ENCODE data around the gene TMEM248. TPM values are rescaled to one million over a fixed set of nuclear protein-coding genes. Genes with fewer than 3 reads are reported as not detected.
A peak's percentile ranks its signal among the peaks of the same experiment; 100 is the strongest.

The TMEM248 gene
- total and polyA plus RNA-seq, 3 experiments from 2014 or later = 85.8 to 129 (median 91.6) TPM

GRCh38 chr7:66921918-66922486 lies 977 bp downstream of the TMEM248 start:
- Mint-ChIP-seq H3K27me3 (peaks cover 0 to 12% of the 10 kb centered on the region in 2 donors), H3K36me3 (peaks cover 3 to 31% (median 7%) of the 10 kb centered on the region in 3 donors), H3K4me1 (peaks cover 39 to 59% (median 49%) of the 10 kb centered on the region in 3 donors), H3K27ac (peak overlapping the region; percentile 89 to 99 (median 98)), H3K9me3 (no peaks in the 10 kb centered on the region), H3K4me3 (peak overlapping the region; percentile 97 to 99 (median 97))
- H3K9me3 ChIP-seq (ENCODE audit: low read length) = no peaks in the 10 kb centered on the region
- H3K4me1 ChIP-seq (ENCODE audit: insufficient read depth, low read length) = peaks cover 32% of the 10 kb centered on the region
- H3K27ac ChIP-seq (ENCODE audit: low read depth, low read length) = peak overlapping the region; percentile 89
- no peaks in the 10 kb centered on the region for H3K27me3 ChIP-seq (ENCODE audit: insufficient read depth, low read length, poor library complexity, severe bottlenecking)
- ChIA-PET CTCF (no interaction called here), POLR2A (interaction anchor here (0.6 to 2.5 kb wide), 5 partner anchors 8 to 369 kb away, joined by 4 to 24 read pairs (median 4); partner anchors contain the start of gene SBDS)
- H3K4me3 ChIP-seq (ENCODE audit: low read length) = peak overlapping the region; percentile 79
- H3K36me3 ChIP-seq (ENCODE audit: insufficient read depth, low read length) = no peaks in the 10 kb centered on the region
- DNase-seq = peak; percentile 12 to 54 (median 22)

GRCh38 chr7:66925255-66925654 lies 4.2 kb downstream of the TMEM248 start:
- H3K4me1 Mint-ChIP-seq = peaks cover 56 to 84% (median 80%) of the 10 kb centered on the region in 3 donors
- H3K9me3 ChIP-seq (ENCODE audit: low read length) = no peaks in the 10 kb centered on the region
- H3K27me3 ChIP-seq (ENCODE audit: insufficient read depth, low read length, poor library complexity, severe bottlenecking) = no peaks in the 10 kb centered on the region
- no peak overlapping the region for H3K4me3 ChIP-seq (ENCODE audit: low read length)
- peak overlapping the region in 3 of 8 donors; percentile 22 to 61 (median 24) for H3K27ac Mint-ChIP-seq
- H3K27me3 Mint-ChIP-seq = peaks cover 0 to 12% of the 10 kb centered on the region in 2 donors
- peaks cover 3 to 48% (median 9%) of the 10 kb centered on the region in 3 donors for H3K36me3 Mint-ChIP-seq
- ChIA-PET CTCF (no interaction called here), POLR2A (no interaction called here)
- no peaks in the 10 kb centered on the region for H3K9me3 Mint-ChIP-seq
- H3K4me3 Mint-ChIP-seq = peak overlapping the region in 4 of 7 donors; percentile 4 to 69 (median 18)
- H3K27ac ChIP-seq (ENCODE audit: low read depth, low read length) = no peak overlapping the region
- H3K4me1 ChIP-seq (ENCODE audit: insufficient read depth, low read length) = peaks cover 30% of the 10 kb centered on the region
- H3K36me3 ChIP-seq (ENCODE audit: insufficient read depth, low read length) = peaks cover 2% of the 10 kb centered on the region
- no peak for DNase-seq

GRCh38 chr7:66927348-66927948 lies 6.4 kb downstream of the TMEM248 start:
- ChIA-PET CTCF (no interaction called here), POLR2A (no interaction called here)
- H3K36me3 Mint-ChIP-seq = peaks cover 3 to 44% (median 4%) of the 10 kb centered on the region in 3 donors
- DNase-seq = no peak
- H3K9me3 Mint-ChIP-seq = no peaks in the 10 kb centered on the region
- H3K27me3 ChIP-seq (ENCODE audit: insufficient read depth, low read length, poor library complexity, severe bottlenecking) = no peaks in the 10 kb centered on the region
- H3K27ac ChIP-seq (ENCODE audit: low read depth, low read length) = no peak overlapping the region
- H3K4me3 Mint-ChIP-seq = peak overlapping the region in 1 of 7 donors; percentile 70
- peaks cover 42% of the 10 kb centered on the region for H3K4me1 ChIP-seq (ENCODE audit: insufficient read depth, low read length)
- H3K4me3 ChIP-seq (ENCODE audit: low read length) = no peak overlapping the region
- H3K9me3 ChIP-seq (ENCODE audit: low read length) = no peaks in the 10 kb centered on the region
- peaks cover 53 to 88% (median 84%) of the 10 kb centered on the region in 3 donors for H3K4me1 Mint-ChIP-seq
- H3K27me3 Mint-ChIP-seq = no peaks in the 10 kb centered on the region
- peaks cover 5% of the 10 kb centered on the region for H3K36me3 ChIP-seq (ENCODE audit: insufficient read depth, low read length)
- H3K27ac Mint-ChIP-seq = peak overlapping the region in 2 of 8 donors; percentile 52 to 69

GRCh38 chr7:66928388-66928787 lies 7.4 kb downstream of the TMEM248 start:
- Histone ChIP-seq H3K27ac (ENCODE audit: low read depth, low read length) (no peak overlapping the region), H3K9me3 (ENCODE audit: low read length) (no peaks in the 10 kb centered on the region), H3K36me3 (ENCODE audit: insufficient read depth, low read length) (peaks cover 5% of the 10 kb centered on the region), H3K4me3 (ENCODE audit: low read length) (no peak overlapping the region), H3K4me1 (ENCODE audit: insufficient read depth, low read length) (peaks cover 40% of the 10 kb centered on the region), H3K27me3 (ENCODE audit: insufficient read depth, low read length, poor library complexity, severe bottlenecking) (no peaks in the 10 kb centered on the region)
- peak overlapping the region in 6 of 7 donors; percentile 2 to 70 (median 19) for H3K4me3 Mint-ChIP-seq
- peaks cover 3 to 42% (median 4%) of the 10 kb centered on the region in 3 donors for H3K36me3 Mint-ChIP-seq
- DNase-seq = no peak
- ChIA-PET CTCF (no interaction called here), POLR2A (no interaction called here)
- H3K9me3 Mint-ChIP-seq = no peaks in the 10 kb centered on the region
- peaks cover 51 to 89% (median 81%) of the 10 kb centered on the region in 3 donors for H3K4me1 Mint-ChIP-seq
- H3K27me3 Mint-ChIP-seq = no peaks in the 10 kb centered on the region
- peak overlapping the region in 3 of 8 donors; percentile 11 to 67 (median 66) for H3K27ac Mint-ChIP-seq

- Histone ChIP-seq H3K36me3 (ENCODE audit: insufficient read depth, low read length) (peaks cover 5% of the 10 kb centered on the region), H3K4me1 (ENCODE audit: insufficient read depth, low read length) (peaks cover 36% of the 10 kb centered on the region), H3K9me3 (ENCODE audit: low read length) (no peaks in the 10 kb centered on the region), H3K27ac (ENCODE audit: low read depth, low read length) (no peak overlapping the region), H3K27me3 (ENCODE audit: insufficient read depth, low read length, poor library complexity, severe bottlenecking) (no peaks in the 10 kb centered on the region), H3K4me3 (ENCODE audit: low read length) (no peak overlapping the region)
- Mint-ChIP-seq H3K27ac (peak overlapping the region in 2 of 8 donors; percentile 16 to 64), H3K4me3 (peak overlapping the region in 1 of 7 donors; percentile 38), H3K27me3 (no peaks in the 10 kb centered on the region), H3K4me1 (peaks cover 50 to 88% (median 81%) of the 10 kb centered on the region in 3 donors), H3K9me3 (no peaks in the 10 kb centered on the region), H3K36me3 (peaks cover 3 to 42% (median 7%) of the 10 kb centered on the region in 3 donors)
- no peak for DNase-seq
- CTCF ChIA-PET = no interaction called here
- POLR2A ChIA-PET = interaction anchor here (0.8 kb wide), 1 partner anchor 13 kb away, joined by 3 read pairs; no protein-coding TSS in a partner anchor
These were observed 8.1 kb downstream of the TMEM248 start for GRCh38 chr7:66929165-66929564.

GRCh38 chr7:66929935-66930334 lies 8.9 kb downstream of the TMEM248 start:
- Mint-ChIP-seq H3K4me3 (peak overlapping the region in 1 of 7 donors; percentile 2), H3K9me3 (no peaks in the 10 kb centered on the region), H3K36me3 (peaks cover 3 to 44% (median 7%) of the 10 kb centered on the region in 3 donors), H3K27ac (peak overlapping the region in 2 of 8 donors; percentile 40 to 50), H3K27me3 (no peaks in the 10 kb centered on the region), H3K4me1 (peaks cover 54 to 93% (median 85%) of the 10 kb centered on the region in 3 donors)
- ChIA-PET POLR2A (interaction anchor here (0.8 to 1.1 kb wide), 2 partner anchors 8 to 12 kb away, joined by 3 to 4 read pairs; partner anchors contain the start of gene TMEM248), CTCF (no interaction called here)
- H3K4me3 ChIP-seq (ENCODE audit: low read length) = no peak overlapping the region
- H3K27me3 ChIP-seq (ENCODE audit: insufficient read depth, low read length, poor library complexity, severe bottlenecking) = no peaks in the 10 kb centered on the region
- H3K36me3 ChIP-seq (ENCODE audit: insufficient read depth, low read length) = peaks cover 5% of the 10 kb centered on the region
- peaks cover 36% of the 10 kb centered on the region for H3K4me1 ChIP-seq (ENCODE audit: insufficient read depth, low read length)
- H3K9me3 ChIP-seq (ENCODE audit: low read length) = no peaks in the 10 kb centered on the region
- no peak for DNase-seq
- H3K27ac ChIP-seq (ENCODE audit: low read depth, low read length) = no peak overlapping the region

GRCh38 chr7:66930341-66930740 lies 9.3 kb downstream of the TMEM248 start:
- H3K27me3 ChIP-seq (ENCODE audit: insufficient read depth, low read length, poor library complexity, severe bottlenecking) = no peaks in the 10 kb centered on the region
- ChIA-PET POLR2A (interaction anchor here (0.8 to 1.1 kb wide), 2 partner anchors 9 to 12 kb away, joined by 3 to 4 read pairs; partner anchors contain the start of gene TMEM248), CTCF (no interaction called here)
- peak overlapping the region in 1 of 7 donors; percentile 2 for H3K4me3 Mint-ChIP-seq
- no peaks in the 10 kb centered on the region for H3K27me3 Mint-ChIP-seq
- no peaks in the 10 kb centered on the region for H3K9me3 ChIP-seq (ENCODE audit: low read length)
- H3K36me3 ChIP-seq (ENCODE audit: insufficient read depth, low read length) = peaks cover 5% of the 10 kb centered on the region
- no peak overlapping the region for H3K4me3 ChIP-seq (ENCODE audit: low read length)
- H3K4me1 ChIP-seq (ENCODE audit: insufficient read depth, low read length) = peaks cover 33% of the 10 kb centered on the region
- no peak overlapping the region for H3K27ac ChIP-seq (ENCODE audit: low read depth, low read length)
- no peaks in the 10 kb centered on the region for H3K9me3 Mint-ChIP-seq
- peaks cover 53 to 92% (median 82%) of the 10 kb centered on the region in 3 donors for H3K4me1 Mint-ChIP-seq
- H3K36me3 Mint-ChIP-seq = peaks cover 3 to 40% (median 6%) of the 10 kb centered on the region in 3 donors
- H3K27ac Mint-ChIP-seq = peak overlapping the region in 5 of 8 donors; percentile 11 to 64 (median 40)
- no peak for DNase-seq

- H3K9me3 Mint-ChIP-seq = peaks cover 0 to 3% (median 0%) of the 10 kb centered on the region in 5 donors
- H3K4me1 Mint-ChIP-seq = peaks cover 63 to 93% (median 85%) of the 10 kb centered on the region in 3 donors
- H3K36me3 ChIP-seq (ENCODE audit: insufficient read depth, low read length) = peaks cover 5% of the 10 kb centered on the region
- H3K27me3 Mint-ChIP-seq = no peaks in the 10 kb centered on the region
- H3K4me1 ChIP-seq (ENCODE audit: insufficient read depth, low read length) = peaks cover 38% of the 10 kb centered on the region
- peak overlapping the region in 2 of 7 donors; percentile 38 to 55 for H3K4me3 Mint-ChIP-seq
- no peak for DNase-seq
- peaks cover 6 to 32% (median 10%) of the 10 kb centered on the region in 3 donors for H3K36me3 Mint-ChIP-seq
- no peaks in the 10 kb centered on the region for H3K9me3 ChIP-seq (ENCODE audit: low read length)
- ChIA-PET POLR2A (no interaction called here), CTCF (no interaction called here)
- H3K27ac Mint-ChIP-seq = peak overlapping the region in 5 of 8 donors; percentile 26 to 73 (median 43)
- no peak overlapping the region for H3K27ac ChIP-seq (ENCODE audit: low read depth, low read length)
- H3K27me3 ChIP-seq (ENCODE audit: insufficient read depth, low read length, poor library complexity, severe bottlenecking) = no peaks in the 10 kb centered on the region
- H3K4me3 ChIP-seq (ENCODE audit: low read length) = no peak overlapping the region
These were observed 12.4 kb downstream of the TMEM248 start for GRCh38 chr7:66933469-66933868.

All from CD8-positive, alpha-beta memory T cell (primary cell).